Mammary epithelial cell (primary cell): ENCODE measurements around the gene PDHB.

Source experiments
- EZH2 ChIP-seq: IDR thresholded peaks from 2 replicates; pipeline ENCODE4 v1.6.1; 2012; ENCODE audit warnings: low read length, inconsistent platforms, borderline replicate concordance
- TF ChIP-seq, protein P1 (sequence below), 2 donors: IDR thresholded peaks in 1 of 2; conservative IDR thresholded peaks in 1 of 2; 2 replicates each; pipeline ENCODE4 v1.5.1; 2011 to 2012; ENCODE audit warnings: inconsistent platforms in 2 of 2, low read length in 2 of 2, mild to moderate bottlenecking in 2 of 2, control low read depth in 1 of 2, low read depth in 1 of 2; ENCODE audit not compliant: insufficient read depth in 1 of 2; ENCODE audit errors: extremely low read depth in 1 of 2

DNA sequence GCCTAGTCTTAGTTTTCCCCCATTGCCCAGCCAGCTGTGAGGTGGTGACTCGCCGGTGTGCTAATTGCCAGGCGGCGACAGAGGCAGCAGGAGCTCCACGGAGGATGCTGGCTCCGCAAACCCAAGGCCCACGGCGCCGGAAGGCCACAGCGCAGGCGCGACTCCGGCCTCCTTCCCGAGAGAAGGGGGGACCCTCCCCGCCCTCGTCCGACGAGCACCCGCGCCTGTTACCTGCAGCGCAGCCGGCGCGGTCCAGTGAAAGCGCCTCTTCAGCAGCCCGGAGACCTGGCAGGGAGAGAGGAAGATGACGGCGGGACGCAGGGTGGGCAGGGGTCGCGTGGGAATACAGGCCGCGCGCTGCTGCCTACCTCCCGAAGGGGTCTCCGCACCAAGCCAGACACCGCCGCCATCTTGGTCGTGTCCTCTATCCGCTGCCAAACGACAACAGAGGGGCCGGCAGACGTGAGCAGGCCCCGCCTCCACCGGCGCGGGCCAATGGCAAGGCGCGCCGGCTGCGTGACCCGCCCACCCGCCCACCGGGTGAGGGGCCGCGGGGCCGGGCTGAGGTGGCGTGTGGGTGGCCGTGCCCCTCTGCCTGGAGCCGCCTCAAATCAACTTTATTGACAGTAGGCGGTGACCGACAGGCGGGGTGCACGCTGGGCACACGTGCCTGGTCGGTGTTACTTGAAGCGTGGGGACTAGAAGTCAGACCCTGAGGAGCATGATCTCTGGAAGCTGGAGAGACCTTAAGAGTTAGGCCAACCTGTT lies at the start of gene PDHB:
- TF ChIP-seq, protein P1, sequence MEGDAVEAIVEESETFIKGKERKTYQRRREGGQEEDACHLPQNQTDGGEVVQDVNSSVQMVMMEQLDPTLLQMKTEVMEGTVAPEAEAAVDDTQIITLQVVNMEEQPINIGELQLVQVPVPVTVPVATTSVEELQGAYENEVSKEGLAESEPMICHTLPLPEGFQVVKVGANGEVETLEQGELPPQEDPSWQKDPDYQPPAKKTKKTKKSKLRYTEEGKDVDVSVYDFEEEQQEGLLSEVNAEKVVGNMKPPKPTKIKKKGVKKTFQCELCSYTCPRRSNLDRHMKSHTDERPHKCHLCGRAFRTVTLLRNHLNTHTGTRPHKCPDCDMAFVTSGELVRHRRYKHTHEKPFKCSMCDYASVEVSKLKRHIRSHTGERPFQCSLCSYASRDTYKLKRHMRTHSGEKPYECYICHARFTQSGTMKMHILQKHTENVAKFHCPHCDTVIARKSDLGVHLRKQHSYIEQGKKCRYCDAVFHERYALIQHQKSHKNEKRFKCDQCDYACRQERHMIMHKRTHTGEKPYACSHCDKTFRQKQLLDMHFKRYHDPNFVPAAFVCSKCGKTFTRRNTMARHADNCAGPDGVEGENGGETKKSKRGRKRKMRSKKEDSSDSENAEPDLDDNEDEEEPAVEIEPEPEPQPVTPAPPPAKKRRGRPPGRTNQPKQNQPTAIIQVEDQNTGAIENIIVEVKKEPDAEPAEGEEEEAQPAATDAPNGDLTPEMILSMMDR (conservative IDR thresholded peaks at IDR 0.05 in 1 of 2, IDR thresholded peaks at IDR 0.05 in 1 of 2; ENCODE audit: extremely low read depth in 1 of 2, insufficient read depth in 1 of 2, low read depth in 1 of 2, low read length in 2 of 2), result no peak
- no peak for TF ChIP-seq EZH2
